Activated CD8-positive, alpha-beta T cell treated with anti-CD3 and anti-CD28 coated beads for 36 hours (primary cell): ENCODE measurements around the gene COL21A1. TPM values are rescaled to one million over a fixed set of nuclear protein-coding genes. Genes with fewer than 3 reads are reported as not detected.

Experiments used
- ATAC-seq: fragments of 200-7000 bp; cut with Tn5 transposase; one replicate; pipeline ENCODE4 v1.10.0; 2021; ENCODE audit warnings: mild to moderate bottlenecking, moderate library complexity
- CTCF ChIA-PET: fragments of 350-600 bp; sonication (Branson Sonifier 250); formaldehyde crosslinking; loops from one replicate; lab custom pipeline; 2021; ENCODE audit warnings: antibody characterized with exemption; lab: Charles Lee
- POLR2A ChIA-PET: fragments of 350-600 bp; sonication (Branson Sonifier 250); formaldehyde crosslinking; loops from one replicate; lab custom pipeline; 2021; ENCODE audit warnings: antibody characterized with exemption; lab: Charles Lee
- DNase-seq: peaks from one replicate; pipeline ENCODE4 v3.0.0-alpha.2; 2020
- H3K27ac Mint-ChIP-seq: one replicate; pipeline ENCODE4 v1.8.0; 2021; ENCODE audit warnings: mild to moderate bottlenecking, mixed read lengths
- H3K27me3 Mint-ChIP-seq: one replicate; pipeline ENCODE4 v1.8.0; 2021; ENCODE audit warnings: mixed read lengths
- H3K36me3 Mint-ChIP-seq: one replicate; pipeline ENCODE4 v1.8.0; 2021; ENCODE audit warnings: low read depth, mixed read lengths
- H3K4me1 Mint-ChIP-seq: one replicate; pipeline ENCODE4 v1.8.0; 2021; ENCODE audit warnings: low read depth, mixed read lengths
- H3K4me3 Mint-ChIP-seq: one replicate; pipeline ENCODE4 v1.8.0; 2021; ENCODE audit warnings: mild to moderate bottlenecking, moderate library complexity, mixed read lengths
- H3K9me3 Mint-ChIP-seq: one replicate; pipeline ENCODE4 v1.8.0; 2021; ENCODE audit warnings: mixed read lengths
- intact Hi-C: fragments of 100-400 bp; cut with micrococcal nuclease; formaldehyde crosslinking; loops from one replicate; pipeline ENCODE4 v1.10.0; 2022
- total RNA-seq, 2 experiments: library from RNA; stranded (reverse); gene quantifications; one replicate each; pipeline ENCODE4 v1.2.3, GENCODE V29; 2021
- TF ChIP-seq, protein P1 (sequence below): fragments of 200-600 bp; IDR thresholded peaks from one replicate; pipeline ENCODE4 v1.8.0; 2022; ENCODE audit warnings: antibody characterized with exemption, mild to moderate bottlenecking

COL21A1 gene
- total RNA-seq, 2 experiments from 2014 or later = not detected

DNA sequence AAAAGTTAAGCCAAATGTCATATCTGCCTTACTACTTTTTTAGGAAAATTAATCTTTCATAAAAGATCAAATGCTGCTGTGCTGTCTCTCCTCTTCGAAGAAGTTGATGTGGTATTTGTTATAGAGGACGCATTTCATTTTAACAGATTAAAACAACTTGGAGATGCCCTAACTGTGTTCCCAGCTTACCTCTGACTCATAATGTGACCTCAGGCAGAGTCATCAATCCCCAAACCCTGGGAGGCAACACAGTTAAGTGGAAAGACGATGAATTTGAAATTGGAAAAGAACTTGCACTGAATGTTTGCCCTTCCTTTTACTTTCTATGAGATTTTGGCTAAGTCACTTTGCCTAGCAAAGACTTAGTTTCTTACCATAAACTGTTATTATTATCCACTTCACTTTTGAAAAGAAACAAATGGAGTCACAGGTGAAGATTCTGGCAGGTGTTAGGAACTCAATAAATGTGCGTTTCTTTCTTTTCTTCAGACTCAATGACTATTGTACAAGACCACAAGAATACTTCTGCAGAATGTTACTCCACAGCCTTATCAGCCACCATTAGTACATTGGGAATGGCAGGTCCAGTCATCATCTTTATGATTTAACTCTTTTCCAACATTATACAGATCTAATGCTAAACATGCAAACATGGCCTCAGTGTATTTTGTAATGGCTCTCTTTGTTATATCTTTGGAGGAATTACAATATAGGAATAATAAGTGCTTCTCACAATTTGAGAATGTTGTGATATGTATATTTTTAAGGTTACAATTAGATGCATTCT is 102.6 kb downstream of the COL21A1 start:
- DNase-seq (no peak), ATAC-seq (no peak)
- Mint-ChIP-seq H3K4me3 (no peak overlapping the region), H3K9me3 (peaks cover 15% of the 10 kb centered on the region), H3K27ac (no peak overlapping the region), H3K36me3 (no peaks in the 10 kb centered on the region), H3K4me1 (no peaks in the 10 kb centered on the region), H3K27me3 (no peaks in the 10 kb centered on the region)
- intact Hi-C loops = no loop called here
- ChIA-PET POLR2A (no interaction called here), CTCF (no interaction called here)
- TF ChIP-seq, protein P1, sequence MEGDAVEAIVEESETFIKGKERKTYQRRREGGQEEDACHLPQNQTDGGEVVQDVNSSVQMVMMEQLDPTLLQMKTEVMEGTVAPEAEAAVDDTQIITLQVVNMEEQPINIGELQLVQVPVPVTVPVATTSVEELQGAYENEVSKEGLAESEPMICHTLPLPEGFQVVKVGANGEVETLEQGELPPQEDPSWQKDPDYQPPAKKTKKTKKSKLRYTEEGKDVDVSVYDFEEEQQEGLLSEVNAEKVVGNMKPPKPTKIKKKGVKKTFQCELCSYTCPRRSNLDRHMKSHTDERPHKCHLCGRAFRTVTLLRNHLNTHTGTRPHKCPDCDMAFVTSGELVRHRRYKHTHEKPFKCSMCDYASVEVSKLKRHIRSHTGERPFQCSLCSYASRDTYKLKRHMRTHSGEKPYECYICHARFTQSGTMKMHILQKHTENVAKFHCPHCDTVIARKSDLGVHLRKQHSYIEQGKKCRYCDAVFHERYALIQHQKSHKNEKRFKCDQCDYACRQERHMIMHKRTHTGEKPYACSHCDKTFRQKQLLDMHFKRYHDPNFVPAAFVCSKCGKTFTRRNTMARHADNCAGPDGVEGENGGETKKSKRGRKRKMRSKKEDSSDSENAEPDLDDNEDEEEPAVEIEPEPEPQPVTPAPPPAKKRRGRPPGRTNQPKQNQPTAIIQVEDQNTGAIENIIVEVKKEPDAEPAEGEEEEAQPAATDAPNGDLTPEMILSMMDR = no peak

DNA sequence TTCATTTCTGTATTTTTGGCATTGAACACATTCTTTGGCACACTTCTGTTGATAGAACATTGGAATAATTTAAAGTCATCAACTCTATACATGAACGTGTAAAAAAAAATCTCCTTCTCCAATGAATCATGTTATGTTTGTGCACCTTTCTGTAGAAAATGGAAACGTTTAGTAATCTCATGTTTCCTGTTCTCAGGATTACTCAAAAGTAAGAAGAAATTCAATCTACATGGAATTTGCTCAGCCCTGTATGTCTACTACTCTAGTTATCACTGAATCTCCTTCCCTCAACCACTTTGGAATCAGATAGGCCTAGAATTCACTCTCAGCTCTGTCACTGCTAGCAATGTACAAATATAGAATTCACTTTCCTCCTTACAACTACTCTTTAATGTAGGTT is 103.6 kb downstream of the COL21A1 start:
- no peaks in the 10 kb centered on the region for H3K36me3 Mint-ChIP-seq
- H3K4me1 Mint-ChIP-seq = no peaks in the 10 kb centered on the region
- no peak overlapping the region for H3K27ac Mint-ChIP-seq
- H3K9me3 Mint-ChIP-seq = peaks cover 12% of the 10 kb centered on the region
- intact Hi-C loops = no loop called here
- ChIA-PET CTCF (no interaction called here), POLR2A (no interaction called here)
- no peaks in the 10 kb centered on the region for H3K27me3 Mint-ChIP-seq
- no peak for ATAC-seq
- H3K4me3 Mint-ChIP-seq = no peak overlapping the region
- TF ChIP-seq, protein P1 = no peak
- DNase-seq = no peak

DNA sequence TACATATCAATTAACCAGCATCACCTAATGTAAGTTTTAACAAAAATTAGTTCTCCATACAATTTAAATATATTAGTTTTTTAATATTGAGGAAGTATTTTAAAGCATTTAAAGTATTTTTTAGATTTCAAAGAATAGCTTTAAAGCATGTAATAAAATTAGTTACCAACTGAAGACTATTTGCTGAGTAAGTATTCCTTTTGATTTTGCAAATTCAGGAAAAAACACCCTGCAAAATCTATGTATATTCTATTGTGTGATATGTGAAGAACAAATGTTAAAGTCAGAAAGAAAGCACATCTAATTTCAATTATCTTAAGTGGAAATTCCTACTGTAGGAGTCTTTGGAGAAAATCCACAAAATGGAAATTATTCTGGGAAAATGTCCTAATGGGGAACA is 107.3 kb downstream of the COL21A1 start:
- no peak for ATAC-seq
- Mint-ChIP-seq H3K27me3 (no peaks in the 10 kb centered on the region), H3K4me3 (no peak overlapping the region), H3K36me3 (no peaks in the 10 kb centered on the region), H3K27ac (no peak overlapping the region), H3K4me1 (no peaks in the 10 kb centered on the region), H3K9me3 (peaks cover 9% of the 10 kb centered on the region)
- intact Hi-C loops = no loop called here
- ChIA-PET POLR2A (no interaction called here), CTCF (no interaction called here)
- no peak for DNase-seq
- TF ChIP-seq, protein P1 = no peak

DNA sequence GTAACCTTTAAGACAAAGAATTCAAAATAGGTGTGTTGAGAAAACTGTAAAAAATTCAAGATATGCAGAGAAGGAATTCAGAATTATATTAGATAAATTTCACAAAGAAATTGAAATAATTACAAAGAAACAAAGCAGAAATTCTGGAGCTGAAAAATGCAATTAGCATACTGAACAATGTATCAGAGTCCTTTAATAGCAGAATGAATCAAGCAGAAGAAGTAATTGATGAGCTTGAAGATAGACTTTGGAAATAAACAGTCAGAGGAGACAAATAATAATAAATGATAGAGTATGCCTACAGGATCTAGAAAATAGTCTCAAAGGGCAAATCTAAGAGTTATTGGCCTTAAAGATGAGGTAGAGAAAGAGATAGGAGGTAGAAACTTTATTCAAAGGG is 131.7 kb downstream of the COL21A1 start:
- ATAC-seq = no peak
- CTCF ChIA-PET = no interaction called here
- peaks cover 10% of the 10 kb centered on the region for H3K9me3 Mint-ChIP-seq

DNA sequence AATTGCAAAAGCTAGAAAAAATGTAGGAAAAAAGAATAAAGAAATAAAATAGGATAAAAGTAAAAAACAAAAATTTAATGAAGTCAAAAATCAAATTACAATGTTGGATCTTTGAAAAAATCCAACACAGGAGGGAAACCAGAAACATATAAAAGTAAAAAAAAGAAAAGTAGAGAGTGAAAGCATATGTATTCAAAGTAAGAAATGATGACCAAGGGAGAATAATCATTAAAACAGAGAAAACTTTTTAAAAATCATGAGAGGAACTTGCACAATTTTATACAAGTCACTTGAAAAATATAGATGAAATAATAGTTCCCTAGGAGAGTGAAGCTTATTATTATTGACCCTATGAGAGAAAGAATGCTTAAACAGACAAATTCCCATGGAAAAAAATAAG is 138.2 kb downstream of the COL21A1 start:
- TF ChIP-seq, protein P1 = no peak
- ATAC-seq = no peak
- Mint-ChIP-seq H3K4me3 (no peak overlapping the region), H3K27ac (no peak overlapping the region), H3K27me3 (no peaks in the 10 kb centered on the region), H3K36me3 (no peaks in the 10 kb centered on the region), H3K4me1 (no peaks in the 10 kb centered on the region), H3K9me3 (peaks cover 5% of the 10 kb centered on the region)
- no peak for DNase-seq
- ChIA-PET POLR2A (no interaction called here), CTCF (no interaction called here)
- intact Hi-C loops = no loop called here

More for the DNA sequence above, 131.7 kb downstream of the COL21A1 start:
- no peak for DNase-seq
- H3K27me3 Mint-ChIP-seq = no peaks in the 10 kb centered on the region
- POLR2A ChIA-PET = no interaction called here
- no peak overlapping the region for H3K4me3 Mint-ChIP-seq
- H3K36me3 Mint-ChIP-seq = no peaks in the 10 kb centered on the region
- H3K4me1 Mint-ChIP-seq = no peaks in the 10 kb centered on the region
- intact Hi-C loops = no loop called here
- no peak overlapping the region for H3K27ac Mint-ChIP-seq
- TF ChIP-seq, protein P1 = no peak
